ENCODE data around the gene C16orf92. TPM values are rescaled to one million over a fixed set of nuclear protein-coding genes. Genes with fewer than 3 reads are reported as not detected.

Gene C16orf92
- total RNA-seq, 2 donors from 2014 or later = not detected

DNA sequence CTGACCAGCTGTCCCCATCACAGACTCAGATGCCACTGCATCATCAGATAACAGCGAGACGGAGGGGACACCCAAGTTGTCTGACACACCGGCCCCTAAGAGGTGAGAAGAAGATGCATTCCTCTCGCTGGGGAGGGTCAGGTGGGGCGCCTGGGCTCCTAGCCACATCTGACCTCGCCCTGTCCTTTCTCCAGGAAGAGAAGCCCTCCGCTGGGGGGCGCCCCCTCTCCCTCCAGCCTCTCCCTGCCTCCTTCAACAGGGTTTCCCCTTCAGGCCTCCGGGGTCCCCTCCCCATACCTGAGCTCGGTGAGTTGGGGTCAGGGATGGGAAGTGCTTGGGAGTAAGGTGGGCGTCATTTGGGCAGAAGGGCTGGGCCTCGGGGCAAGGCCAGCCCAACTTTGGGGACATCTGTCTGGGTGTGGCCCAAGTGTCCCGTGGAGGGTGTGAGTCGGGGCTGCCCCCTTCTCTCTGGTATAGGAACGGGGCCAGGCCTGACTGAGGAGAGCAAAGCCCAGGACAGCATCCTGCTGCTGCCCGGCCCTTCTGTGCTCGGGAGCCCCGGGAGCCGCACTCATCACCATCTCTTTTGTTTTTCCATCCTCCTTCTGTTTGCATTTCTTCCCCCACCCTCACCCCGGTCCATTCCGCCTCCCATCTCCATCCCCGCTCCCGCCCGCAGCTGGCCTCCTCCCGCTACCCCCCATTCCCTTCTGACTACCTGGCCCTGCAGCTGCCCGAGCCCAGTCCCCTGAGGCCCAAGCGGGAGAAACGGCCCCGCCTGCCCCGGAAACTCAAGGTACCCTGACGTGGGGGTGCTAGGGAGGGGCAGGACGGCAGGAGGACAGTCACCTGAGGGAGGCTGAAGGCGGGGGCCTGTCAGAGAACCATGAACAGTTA, 22.0 kb upstream of the C16orf92 start:
- intact Hi-C loops (cut with DNase I) = loop anchor here in 1 of 2 donors (10.0 kb wide), 1 partner anchor 136 kb away; the partner anchor contains the start of gene CDIPT
- DNase-seq = no peak
- ATAC-seq = no peak

DNA sequence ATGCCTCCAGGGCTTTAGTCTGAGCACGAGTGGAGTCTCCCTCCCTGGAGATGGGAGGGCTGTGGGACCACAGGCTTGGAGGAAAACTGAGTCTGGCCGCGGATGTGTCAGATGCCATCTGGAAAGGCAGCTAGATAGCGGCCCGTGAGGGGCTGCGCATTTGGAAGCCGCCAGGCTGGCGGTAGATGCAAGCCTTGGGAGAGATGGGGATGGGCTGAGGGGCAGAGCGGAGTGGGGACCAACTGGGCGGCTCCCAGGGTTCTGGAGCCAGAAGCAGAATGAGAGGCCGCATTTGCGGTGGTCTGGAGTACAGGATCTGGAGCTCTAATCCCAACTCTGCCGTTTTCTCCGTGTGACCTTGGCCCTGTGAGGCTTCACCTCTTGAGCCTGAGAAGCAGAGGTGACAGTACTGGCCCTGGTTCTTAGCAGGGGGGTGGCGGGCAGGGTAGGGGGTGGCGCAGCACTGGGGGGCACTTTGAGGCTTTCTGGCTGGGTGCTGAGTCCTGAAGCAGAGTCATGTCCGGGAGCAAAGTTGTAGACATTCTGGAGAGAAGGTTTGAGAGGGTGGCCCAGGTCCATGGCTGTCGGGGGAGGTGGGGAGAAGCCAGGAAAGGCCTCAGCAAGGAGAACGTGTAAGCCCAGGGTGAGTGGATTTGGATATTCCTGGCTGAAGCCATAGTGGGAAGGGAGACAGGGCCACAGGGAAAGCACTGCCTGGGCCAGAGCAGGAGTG, 20.2 kb upstream of the C16orf92 start:
- intact Hi-C loops (cut with DNase I) = loop anchor here in 1 of 2 donors (10.0 kb wide), 1 partner anchor 138 kb away; the partner anchor contains the start of gene CDIPT
- ATAC-seq = no peak
- DNase-seq = no peak

- DNase-seq (no peak), ATAC-seq (no peak)
- intact Hi-C loops (cut with DNase I) = loop anchor here in 1 of 2 donors (10.0 kb wide), 1 partner anchor 139 kb away; the partner anchor contains the start of gene CDIPT
Measured at GRCh38 chr16:30003670-30004423, 19.2 kb upstream of the C16orf92 start.

DNA sequence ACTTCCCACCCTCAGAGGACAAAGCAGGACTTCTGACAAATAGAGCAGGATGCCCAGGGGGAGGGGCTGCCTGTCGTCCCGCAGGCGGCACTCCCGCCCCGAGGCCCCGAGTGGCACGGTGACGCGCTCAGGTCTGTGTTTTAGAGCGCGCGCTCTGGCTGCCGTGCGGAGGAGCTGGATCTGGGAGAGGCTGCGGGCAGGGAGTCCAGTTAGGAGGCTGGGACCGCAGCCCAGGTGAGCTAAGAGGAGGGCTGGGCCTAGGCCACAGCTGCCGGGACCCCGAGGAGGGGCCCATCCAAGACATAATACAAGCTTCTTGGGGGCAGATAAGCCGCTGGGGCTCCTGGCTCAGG, 18.6 kb upstream of the C16orf92 start:
- ATAC-seq (no peak), DNase-seq (no peak)
- intact Hi-C loops (cut with DNase I) = loop anchor here in 1 of 2 donors (10.0 kb wide), 1 partner anchor 140 kb away; the partner anchor contains the start of gene CDIPT

GRCh38 chr16:30004811-30005242, 18.2 kb upstream of the C16orf92 start:
- ATAC-seq (peak; percentile 3 to 13), DNase-seq (no peak)
- intact Hi-C loops (cut with DNase I) = loop anchor here in 1 of 2 donors (10.0 kb wide), 1 partner anchor 140 kb away; the partner anchor contains the start of gene CDIPT

DNA sequence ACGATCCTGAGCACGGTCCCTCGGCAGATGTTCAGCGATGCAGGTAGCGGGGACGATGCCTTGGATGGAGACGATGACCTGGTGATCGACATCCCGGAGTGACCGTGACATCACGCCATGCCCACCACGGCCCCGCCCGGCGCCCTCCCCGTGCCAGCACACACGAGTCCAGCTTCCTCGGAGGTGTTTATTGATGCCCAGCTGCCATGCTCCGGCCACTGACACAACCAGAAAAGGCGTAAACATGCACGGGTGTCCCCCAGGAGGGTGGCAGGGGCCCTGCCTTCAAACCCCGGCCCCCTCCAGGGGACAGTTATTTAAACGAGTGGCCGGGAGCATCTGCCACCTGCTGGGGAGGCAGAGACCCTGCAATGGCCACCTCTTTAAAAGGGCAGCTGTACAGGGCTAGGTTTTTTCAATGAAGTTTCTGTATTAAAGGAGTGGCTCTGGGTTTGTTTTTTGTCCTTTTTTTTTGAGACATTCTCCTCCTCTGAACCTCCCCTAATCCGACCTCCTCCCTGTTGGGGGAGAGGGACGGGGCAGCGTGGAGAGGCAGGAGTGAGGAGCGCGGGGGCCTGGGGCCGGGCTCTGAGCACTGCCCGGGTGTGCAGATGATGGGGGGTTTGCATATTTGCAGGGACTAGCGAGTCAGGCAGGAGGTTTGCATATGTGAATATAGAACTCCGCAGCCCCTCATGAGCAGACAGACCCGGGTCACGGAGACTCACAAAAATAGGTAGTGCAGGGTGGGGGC, 17.5 kb upstream of the C16orf92 start:
- intact Hi-C loops (cut with DNase I) = loop anchor here in 1 of 2 donors (10.0 kb wide), 1 partner anchor 141 kb away; the partner anchor contains the start of gene CDIPT
- ATAC-seq (peak; percentile 36 to 62), DNase-seq (no peak)

DNA sequence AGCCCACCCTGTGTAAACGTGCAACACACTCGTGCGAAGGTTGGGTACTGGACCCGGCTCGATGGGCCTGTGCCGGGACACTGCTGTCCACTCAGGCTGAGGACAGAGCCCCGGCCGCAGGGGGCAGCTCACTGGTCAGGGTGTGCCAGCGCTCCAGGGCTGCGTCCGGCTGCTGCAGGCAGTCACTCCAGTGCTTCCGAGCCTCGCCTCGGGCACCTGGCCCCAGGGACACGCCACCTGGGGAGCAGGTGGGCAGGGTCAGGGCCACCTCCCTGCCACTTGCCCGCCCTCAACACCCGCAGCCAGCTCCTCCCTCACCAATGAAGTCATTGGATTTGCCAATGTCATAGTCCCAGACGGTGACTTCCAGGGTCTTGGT, 16.9 kb upstream of the C16orf92 start:
- no peak for ATAC-seq
- intact Hi-C loops (cut with DNase I) = loop anchor here in 1 of 2 donors (10.0 kb wide), 1 partner anchor 141 kb away; the partner anchor contains the start of gene CDIPT
- no peak for DNase-seq

- ATAC-seq = no peak
- intact Hi-C loops (cut with DNase I) = loop anchor here in 1 of 2 donors (10.0 kb wide), 1 partner anchor 142 kb away; the partner anchor contains the start of gene CDIPT
- DNase-seq = no peak
Measured at GRCh38 chr16:30006659-30007377, 16.2 kb upstream of the C16orf92 start.

DNA sequence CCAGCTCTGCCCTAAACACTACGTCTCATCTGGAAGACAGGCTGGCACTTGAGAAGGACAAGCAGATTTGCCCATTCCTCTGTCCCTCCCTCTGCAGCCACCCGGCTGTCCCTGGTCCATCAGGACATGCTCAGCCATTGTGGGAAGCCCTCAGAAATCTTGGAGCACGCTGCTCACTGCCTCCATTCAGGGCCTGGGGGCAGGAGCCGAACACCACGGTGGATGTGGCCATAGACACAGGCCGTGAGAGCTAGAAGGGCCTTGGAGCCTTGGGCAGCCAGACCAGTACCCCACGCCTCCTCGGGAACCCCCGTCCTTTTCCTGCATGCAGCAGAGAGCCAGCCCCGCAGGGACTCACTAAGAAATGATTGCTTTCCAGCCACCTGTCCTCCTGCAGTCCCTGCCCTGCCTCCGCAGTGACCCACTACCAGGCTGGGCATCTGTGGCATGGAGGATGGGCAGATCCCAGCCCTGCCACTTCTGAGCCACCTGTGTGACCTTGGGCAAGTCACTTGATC, 15.6 kb upstream of the C16orf92 start:
- ATAC-seq (no peak), DNase-seq (no peak)
- intact Hi-C loops (cut with DNase I) = loop anchor here in 1 of 2 donors (10.0 kb wide), 1 partner anchor 143 kb away; the partner anchor contains the start of gene CDIPT

- intact Hi-C loops (cut with DNase I) = loop anchor here in 1 of 2 donors (10.0 kb wide), 1 partner anchor 144 kb away; the partner anchor contains the start of gene CDIPT
- no peak for ATAC-seq
- DNase-seq = no peak
Measured at GRCh38 chr16:30009085-30009862, 13.7 kb upstream of the C16orf92 start.

DNA sequence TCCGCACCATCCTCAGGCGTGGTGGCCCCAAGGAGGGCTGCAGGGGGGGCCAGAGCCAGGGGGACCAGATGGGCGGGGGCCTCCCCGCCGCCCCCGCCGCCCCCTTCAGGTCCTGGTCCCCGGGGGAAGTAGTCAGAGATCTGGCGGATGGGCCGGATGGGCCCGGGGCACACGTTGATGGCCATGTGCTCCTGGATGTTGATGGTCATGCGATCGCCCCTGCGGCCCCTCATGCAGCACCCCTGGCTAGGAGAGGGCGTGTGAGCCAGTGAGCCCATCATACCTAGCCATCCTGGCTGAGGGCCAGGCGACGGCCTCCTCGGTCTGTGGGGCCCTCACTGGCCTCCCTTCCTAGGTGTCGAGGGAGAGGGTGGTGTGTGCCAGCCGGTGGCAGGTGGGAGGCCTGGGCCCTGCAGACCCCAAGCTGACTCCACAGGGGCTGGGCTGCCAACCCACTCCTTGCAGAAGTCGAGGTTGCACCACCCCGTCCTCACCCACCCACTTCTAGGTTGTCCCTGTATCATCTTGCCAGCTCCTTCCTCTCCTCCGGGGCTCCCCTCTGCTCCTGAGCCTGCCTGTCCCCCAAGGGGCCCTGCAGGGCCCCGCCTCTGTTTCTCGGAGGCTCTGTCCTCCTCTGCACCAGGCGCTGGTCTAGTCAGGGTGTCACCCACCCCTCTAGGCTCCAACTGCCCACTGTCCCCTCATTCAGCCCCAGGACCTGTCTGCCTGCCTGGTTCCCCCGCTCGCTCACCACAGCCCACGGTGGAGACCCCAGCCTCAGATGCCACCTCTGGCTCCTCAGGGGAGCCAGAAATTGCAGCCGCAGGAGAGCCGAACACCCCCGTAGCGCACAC, 12.8 kb upstream of the C16orf92 start:
- intact Hi-C loops (cut with DNase I) = loop anchor here (10.0 kb wide), 1 partner anchor 145 kb away; the partner anchor contains the start of gene CDIPT (in 2 of the 2)
- ATAC-seq (peak in 1 of 2 donors; percentile 6), DNase-seq (no peak)

DNA sequence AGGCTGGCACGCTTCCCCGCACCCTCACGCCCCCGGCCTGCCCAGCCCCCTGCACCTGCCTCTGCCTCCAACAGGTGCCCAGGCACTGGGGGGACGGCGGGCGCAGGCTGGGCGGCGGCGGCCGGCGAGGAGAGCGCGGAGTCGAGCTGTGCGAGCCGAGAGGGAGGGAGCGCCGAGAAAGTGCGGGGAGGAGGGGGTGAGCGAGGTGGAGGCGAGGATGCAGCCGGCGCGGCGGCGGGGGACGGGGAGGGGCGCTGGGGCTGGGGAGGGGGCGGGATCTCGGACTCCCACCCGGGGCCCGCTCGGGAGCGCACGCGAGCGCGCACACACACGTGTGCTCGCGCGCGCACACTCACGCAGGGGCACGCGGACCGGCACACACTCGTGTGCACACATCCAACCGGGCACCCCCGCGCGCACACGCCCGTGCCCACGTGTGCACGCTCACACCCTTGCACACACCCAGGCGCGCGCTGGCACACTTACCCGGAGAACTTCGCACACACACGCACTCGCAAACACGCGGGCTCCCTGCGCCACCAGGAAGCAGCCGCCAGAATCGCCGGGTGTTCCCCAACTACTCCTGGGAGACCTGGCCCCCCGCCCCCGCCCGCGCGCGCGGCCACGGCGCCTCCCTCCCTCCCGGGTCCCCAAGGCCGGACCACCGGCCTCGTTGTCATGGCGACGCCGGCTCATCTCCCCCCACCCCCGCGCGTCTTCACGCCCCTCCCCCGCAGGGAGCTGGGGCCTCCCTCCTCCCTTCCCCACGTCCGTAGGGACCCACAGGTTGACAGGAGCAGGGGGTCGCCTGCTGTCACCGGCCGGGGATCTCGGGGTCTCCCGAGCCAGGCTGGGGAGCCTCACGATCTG, 11.9 kb upstream of the C16orf92 start, which contains the start of gene DOC2A:
Gene DOC2A, minus strand, starts transcription at position 184 of the 870 bp plus-strand sequence. CDS start 805 bp downstream, outside the sequence.
- DNase-seq = no peak
- intact Hi-C loops (cut with DNase I) = loop anchor here in 1 of 2 donors (10.0 kb wide), 1 partner anchor 146 kb away; the partner anchor contains the start of gene CDIPT

DNA sequence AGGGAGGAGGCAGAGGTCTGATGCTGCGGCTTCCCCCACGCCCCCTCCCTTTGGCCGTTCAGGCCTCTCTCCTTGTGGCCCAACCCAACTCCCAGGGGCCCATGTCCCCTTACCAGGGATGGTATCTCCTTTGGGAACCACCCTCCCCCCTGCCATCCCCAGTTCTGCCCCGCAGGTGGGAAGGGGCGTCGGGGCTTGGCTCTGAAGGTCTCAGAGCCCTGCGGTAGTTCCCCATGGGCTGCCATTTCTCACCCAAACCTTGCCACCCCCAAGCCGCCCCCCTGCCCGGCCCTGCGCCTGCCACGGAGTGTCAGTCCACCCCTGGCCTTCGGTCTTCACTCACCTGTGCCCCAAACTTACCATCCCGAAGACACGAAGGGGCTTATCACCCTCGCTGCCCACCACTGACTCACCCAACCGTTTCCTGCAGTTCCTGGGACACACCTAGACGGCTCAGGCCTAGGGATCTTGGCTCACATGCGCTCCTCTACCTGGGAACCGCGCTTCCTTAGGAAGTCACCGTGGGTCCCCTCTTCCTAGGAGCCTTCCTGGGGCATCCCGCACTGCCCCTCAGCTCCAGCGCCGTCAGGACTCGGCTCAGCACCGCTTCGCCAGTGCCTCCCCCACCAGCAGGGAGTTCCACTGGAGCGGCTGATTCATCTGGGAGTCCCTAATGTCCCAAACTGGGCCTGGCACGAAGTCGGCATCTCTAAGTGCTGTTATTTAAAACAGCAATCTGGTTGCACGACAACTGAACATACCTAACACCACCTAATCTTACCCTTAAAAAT, 11.1 kb upstream of the C16orf92 start:
- intact Hi-C loops (cut with DNase I) = loop anchor here in 1 of 2 donors (10.0 kb wide), 1 partner anchor 147 kb away; the partner anchor contains the start of gene CDIPT
- no peak for DNase-seq
- no peak for ATAC-seq

More for the DNA sequence above, 11.9 kb upstream of the C16orf92 start, which contains the start of gene DOC2A:
- no peak for ATAC-seq
